Activated B cell treated with CpG ODN at 0.5 μM for 24 hours (primary cell): Measurements from ENCODE around the gene C4B. TPM values are rescaled to one million over a fixed set of nuclear protein-coding genes. Genes with fewer than 3 reads are reported as not detected.

Experiments used
- ATAC-seq: fragments of 200-7000 bp; cut with Tn5 transposase; one replicate; pipeline ENCODE4 v1.10.0; 2021; ENCODE audit warnings: low read depth, mild to moderate bottlenecking, moderate library complexity
- CTCF ChIA-PET: fragments of 350-600 bp; sonication (Branson Sonifier 250); formaldehyde crosslinking; loops from one replicate; lab custom pipeline; 2021; ENCODE audit warnings: antibody characterized with exemption; lab: Charles Lee
- POLR2A ChIA-PET: fragments of 350-600 bp; sonication (Branson Sonifier 250); formaldehyde crosslinking; loops from one replicate; lab custom pipeline; 2021; ENCODE audit warnings: antibody characterized with exemption; lab: Charles Lee
- DNase-seq: peaks from one replicate; pipeline ENCODE4 v3.0.0; 2022
- H3K27ac Mint-ChIP-seq: one replicate; pipeline ENCODE4 v1.8.0; 2020; ENCODE audit warnings: mixed read lengths
- H3K27me3 Mint-ChIP-seq: one replicate; pipeline ENCODE4 v1.8.0; 2021; ENCODE audit warnings: mixed read lengths
- H3K36me3 Mint-ChIP-seq: one replicate; pipeline ENCODE4 v1.8.0; 2021; ENCODE audit warnings: low read depth, mixed read lengths
- H3K4me1 Mint-ChIP-seq: one replicate; pipeline ENCODE4 v1.8.0; 2021; ENCODE audit warnings: mixed read lengths
- H3K4me3 Mint-ChIP-seq: one replicate; pipeline ENCODE4 v1.8.0; 2020; ENCODE audit warnings: mild to moderate bottlenecking, mixed read lengths
- H3K9me3 Mint-ChIP-seq: one replicate; pipeline ENCODE4 v1.8.0; 2020; ENCODE audit warnings: mixed read lengths
- intact Hi-C: fragments of 100-400 bp; cut with micrococcal nuclease; formaldehyde crosslinking; loops from one replicate; pipeline ENCODE4 v1.15.1; 2024
- total RNA-seq: library from RNA; stranded (reverse); gene quantifications from 2 replicates; pipeline ENCODE4 v1.2.3, GENCODE V29; 2022
- TF ChIP-seq, protein P1 (sequence below): fragments of 200-600 bp; IDR thresholded peaks from one replicate; pipeline ENCODE4 v1.8.0; 2022; ENCODE audit warnings: antibody characterized with exemption, mild to moderate bottlenecking

C4B gene
- total RNA-seq, 1 donor from 2014 or later = 5.3 TPM

- Mint-ChIP-seq H3K4me1 (peaks cover 35% of the 10 kb centered on the region), H3K36me3 (peaks cover 80% of the 10 kb centered on the region), H3K27me3 (no peaks in the 10 kb centered on the region), H3K9me3 (no peaks in the 10 kb centered on the region), H3K27ac (no peak overlapping the region), H3K4me3 (no peak overlapping the region)
- DNase-seq = no peak
- ChIA-PET CTCF (no interaction called here), POLR2A (interaction anchor here (5.2 kb wide), 1 partner anchor 10 kb away, joined by 113 read pairs; the partner anchor contains the start of genes NELFE and SKIC2)
- ATAC-seq = no peak
- intact Hi-C loops = no loop called here
- TF ChIP-seq, protein P1, sequence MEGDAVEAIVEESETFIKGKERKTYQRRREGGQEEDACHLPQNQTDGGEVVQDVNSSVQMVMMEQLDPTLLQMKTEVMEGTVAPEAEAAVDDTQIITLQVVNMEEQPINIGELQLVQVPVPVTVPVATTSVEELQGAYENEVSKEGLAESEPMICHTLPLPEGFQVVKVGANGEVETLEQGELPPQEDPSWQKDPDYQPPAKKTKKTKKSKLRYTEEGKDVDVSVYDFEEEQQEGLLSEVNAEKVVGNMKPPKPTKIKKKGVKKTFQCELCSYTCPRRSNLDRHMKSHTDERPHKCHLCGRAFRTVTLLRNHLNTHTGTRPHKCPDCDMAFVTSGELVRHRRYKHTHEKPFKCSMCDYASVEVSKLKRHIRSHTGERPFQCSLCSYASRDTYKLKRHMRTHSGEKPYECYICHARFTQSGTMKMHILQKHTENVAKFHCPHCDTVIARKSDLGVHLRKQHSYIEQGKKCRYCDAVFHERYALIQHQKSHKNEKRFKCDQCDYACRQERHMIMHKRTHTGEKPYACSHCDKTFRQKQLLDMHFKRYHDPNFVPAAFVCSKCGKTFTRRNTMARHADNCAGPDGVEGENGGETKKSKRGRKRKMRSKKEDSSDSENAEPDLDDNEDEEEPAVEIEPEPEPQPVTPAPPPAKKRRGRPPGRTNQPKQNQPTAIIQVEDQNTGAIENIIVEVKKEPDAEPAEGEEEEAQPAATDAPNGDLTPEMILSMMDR = no peak
These were observed 46.3 kb upstream of the C4B start for GRCh38 chr6:31968326-31968725.

DNA sequence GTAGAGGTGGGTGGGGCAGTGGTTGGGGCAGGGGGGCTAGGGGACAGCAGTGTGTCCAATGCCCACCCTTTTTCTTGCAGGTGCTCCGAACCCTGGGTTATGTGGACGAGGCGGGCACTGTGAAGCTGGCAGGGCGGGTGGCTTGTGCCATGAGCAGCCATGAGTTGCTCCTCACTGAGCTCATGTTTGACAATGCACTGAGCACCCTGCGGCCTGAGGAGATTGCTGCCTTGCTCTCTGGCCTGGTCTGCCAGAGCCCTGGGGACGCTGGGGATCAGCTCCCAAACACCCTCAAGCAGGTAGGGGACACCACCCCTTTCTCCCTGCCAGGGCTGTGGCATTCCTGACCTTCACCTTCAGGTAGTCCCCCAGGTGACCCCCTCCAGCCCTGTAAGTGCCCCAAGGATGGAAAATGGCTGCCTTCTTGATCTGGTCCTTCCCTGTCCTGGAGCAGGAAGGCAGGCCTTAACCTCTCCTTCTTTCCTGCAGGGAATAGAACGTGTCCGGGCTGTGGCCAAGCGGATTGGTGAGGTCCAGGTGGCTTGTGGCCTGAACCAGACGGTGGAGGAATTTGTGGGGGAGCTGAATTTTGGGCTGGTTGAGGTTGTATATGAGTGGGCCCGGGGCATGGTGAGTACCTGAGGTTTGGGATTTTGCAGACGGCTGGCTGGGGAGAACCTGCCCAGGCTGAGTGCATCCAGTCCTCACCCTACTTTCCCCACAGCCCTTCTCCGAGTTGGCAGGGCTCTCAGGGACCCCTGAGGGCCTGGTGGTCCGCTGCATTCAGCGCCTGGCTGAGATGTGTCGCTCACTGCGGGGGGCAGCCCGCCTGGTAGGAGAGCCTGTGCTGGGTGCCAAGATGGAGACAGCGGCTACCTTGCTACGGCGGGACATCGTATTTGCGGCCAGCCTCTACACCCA is 45.5 kb upstream of the C4B start:
- H3K27me3 Mint-ChIP-seq = no peaks in the 10 kb centered on the region
- H3K9me3 Mint-ChIP-seq = no peaks in the 10 kb centered on the region
- intact Hi-C loops = no loop called here
- no peak overlapping the region for H3K4me3 Mint-ChIP-seq
- ATAC-seq (no peak), DNase-seq (no peak)
- H3K36me3 Mint-ChIP-seq = peaks cover 72% of the 10 kb centered on the region
- CTCF ChIA-PET = no interaction called here
- POLR2A ChIA-PET = interaction anchor here (0.6 to 5.2 kb wide), 4 partner anchors 11 to 266 kb away, joined by 3 to 113 read pairs (median 4); partner anchors contain the start of genes ABHD16A, NELFE and SKIC2
- TF ChIP-seq, protein P1 = no peak
- peaks cover 39% of the 10 kb centered on the region for H3K4me1 Mint-ChIP-seq
- no peak overlapping the region for H3K27ac Mint-ChIP-seq

DNA sequence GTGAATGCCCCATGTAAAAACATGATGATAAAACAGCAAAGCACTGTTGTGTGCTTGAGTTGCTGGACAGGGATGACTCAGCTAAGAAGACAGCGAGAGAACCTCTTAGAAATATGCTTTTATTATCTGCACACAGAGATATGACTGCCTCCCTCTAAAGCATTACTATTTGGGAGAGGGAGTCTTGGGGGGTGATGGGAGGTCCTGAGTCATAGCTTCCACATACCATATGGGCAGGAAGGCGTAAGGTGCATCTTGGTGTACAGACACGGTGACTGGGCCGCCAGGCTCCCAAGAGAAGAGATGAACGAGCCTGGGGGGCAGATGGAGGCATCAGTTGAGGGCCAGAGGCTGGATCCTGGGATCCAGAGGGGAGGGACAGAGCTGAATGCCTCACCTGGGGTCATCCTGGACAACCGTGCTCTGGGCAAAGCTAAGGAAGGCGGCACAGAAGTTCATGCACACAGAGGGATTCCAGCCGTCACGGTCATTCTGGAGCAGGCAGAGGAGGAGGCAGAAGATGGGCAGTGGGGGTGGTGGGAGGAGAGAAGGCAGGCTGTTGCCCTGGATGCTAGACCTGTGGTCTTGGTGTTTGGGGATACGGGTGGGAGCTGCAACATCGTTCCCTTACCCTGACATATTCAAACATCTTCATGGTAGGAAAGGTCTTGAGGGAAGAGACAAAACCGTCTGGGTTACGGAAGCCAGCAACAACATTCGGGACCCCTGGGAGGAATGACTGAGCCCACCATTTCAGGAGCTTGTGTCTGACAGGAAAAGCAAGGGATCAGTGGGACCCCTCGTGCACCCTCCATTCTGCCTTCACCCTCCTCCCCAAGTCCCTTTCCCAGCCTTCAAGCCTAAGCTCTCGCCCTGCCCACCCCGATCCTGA is 44.6 kb upstream of the C4B start:
- Mint-ChIP-seq H3K4me1 (peaks cover 39% of the 10 kb centered on the region), H3K36me3 (peaks cover 63% of the 10 kb centered on the region), H3K9me3 (no peaks in the 10 kb centered on the region), H3K27me3 (no peaks in the 10 kb centered on the region), H3K4me3 (peak overlapping the region; percentile 21), H3K27ac (peak overlapping the region; percentile 71)
- no peak for ATAC-seq
- intact Hi-C loops = loop anchor here (10.0 kb wide), 1 partner anchor 1235 kb away; the partner anchor contains the start of genes HSD17B8, RING1, RXRB and SLC39A7
- no peak for DNase-seq
- CTCF ChIA-PET = no interaction called here
- POLR2A ChIA-PET = interaction anchor here (0.6 to 5.2 kb wide), 4 partner anchors 12 to 177 kb away, joined by 3 to 113 read pairs (median 3); partner anchors contain the start of genes NELFE and SKIC2
- TF ChIP-seq, protein P1 = no peak

DNA sequence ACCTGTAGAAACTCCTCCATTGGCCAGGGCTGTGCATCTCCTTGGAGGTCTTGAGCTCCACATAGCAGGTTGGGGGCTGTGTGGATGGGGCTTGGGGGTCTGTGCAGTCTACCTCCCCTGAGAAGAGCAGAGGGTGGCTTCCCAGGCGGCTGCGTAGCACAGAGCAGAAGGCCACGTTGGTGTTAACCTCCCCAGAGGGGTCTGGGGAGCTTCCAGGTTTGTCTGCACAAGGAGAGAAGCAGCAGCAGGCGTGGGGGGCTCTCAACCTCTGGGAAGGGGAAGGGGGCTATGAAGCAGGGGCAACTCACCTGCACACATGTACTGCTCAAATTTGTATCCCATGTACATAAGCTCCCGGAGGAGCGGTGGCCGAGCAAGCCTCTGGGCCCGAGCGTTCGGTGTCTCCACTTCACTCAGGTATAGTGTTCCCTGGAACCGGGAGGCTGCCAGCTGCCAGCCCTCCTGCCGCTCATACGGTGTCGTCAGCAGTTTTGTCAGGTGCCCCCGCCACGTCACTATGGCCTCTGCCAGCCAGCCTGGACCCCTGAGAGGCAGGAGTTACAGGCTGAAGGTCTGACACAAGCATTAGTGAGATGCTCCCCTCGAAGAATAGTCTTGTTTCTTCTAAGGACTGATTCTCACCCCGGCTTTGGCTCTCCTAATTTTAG is 43.9 kb upstream of the C4B start:
- intact Hi-C loops = loop anchor here (10.0 kb wide), 1 partner anchor 1234 kb away; the partner anchor contains the start of genes HSD17B8, RING1, RXRB and SLC39A7
- H3K4me3 Mint-ChIP-seq = peak overlapping the region; percentile 98
- peaks cover 56% of the 10 kb centered on the region for H3K36me3 Mint-ChIP-seq
- CTCF ChIA-PET = no interaction called here
- TF ChIP-seq, protein P1 = no peak
- ATAC-seq = no peak
- POLR2A ChIA-PET = interaction anchor here (0.6 to 5.2 kb wide), 6 partner anchors 9 to 232 kb away, joined by 3 to 113 read pairs (median 5); partner anchors contain the start of genes FKBPL, NELFE and SKIC2
- no peaks in the 10 kb centered on the region for H3K9me3 Mint-ChIP-seq
- no peak for DNase-seq
- H3K4me1 Mint-ChIP-seq = peaks cover 39% of the 10 kb centered on the region
- peak overlapping the region; percentile 100 for H3K27ac Mint-ChIP-seq
- no peaks in the 10 kb centered on the region for H3K27me3 Mint-ChIP-seq
